Measurements from ENCODE around the gene RHOB. TPM values are rescaled to one million over a fixed set of nuclear protein-coding genes. Genes with fewer than 3 reads are reported as not detected.

Gene RHOB
- total and polyA plus RNA-seq, 2 donors (not counting 1 experiment from before 2014, with no cell fraction given), result 63.0 to 1,037 TPM

DNA sequence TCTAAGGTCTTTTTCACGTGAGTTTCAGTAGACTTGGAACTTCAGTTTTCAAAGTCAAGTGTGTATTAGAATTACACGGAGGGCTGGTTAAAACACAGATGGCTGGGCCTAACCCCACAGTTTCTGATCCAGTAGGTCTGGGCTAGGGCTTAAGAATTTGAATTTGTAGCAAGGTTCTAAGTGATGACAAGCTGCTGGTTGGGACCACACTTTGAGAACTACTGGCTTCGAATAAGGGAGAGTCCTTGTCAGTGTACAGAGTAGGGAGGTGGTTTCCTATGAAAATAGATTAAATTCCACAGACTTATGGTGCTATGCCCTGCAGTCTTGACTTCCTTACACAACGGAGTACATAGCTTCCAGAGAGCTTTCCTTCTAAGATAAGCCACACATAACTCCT lies 4.5 kb downstream of the RHOB start:
- H3K4me2 ChIP-seq (replicated peaks; ENCODE audit: low read depth, low read length, poor library complexity, severe bottlenecking), result no peak overlapping the region
- no peak overlapping the region for H3K27ac Mint-ChIP-seq
- DNase-seq (no peak), ATAC-seq (ENCODE audit: low read depth) (no peak)
- ChIA-PET CTCF (interaction anchor here (1.9 to 2.7 kb wide), 2 partner anchors 184 to 192 kb away, joined by 5 to 6 read pairs; no protein-coding TSS in a partner anchor), POLR2A (no interaction called here)
- peaks cover 0 to 8% (median 0%) of the 10 kb centered on the region in 3 donors for H3K9me3 ChIP-seq (ENCODE audit: control extremely low read depth in 1 of 3, control insufficient read depth in 2 of 3, insufficient read depth in 1 of 3, low read length in 2 of 3)
- H3K9ac ChIP-seq (ENCODE audit: low read length), result no peak overlapping the region
- H4K20me1 ChIP-seq (ENCODE audit: control insufficient read depth, insufficient read depth, low read length, poor library complexity, severe bottlenecking), result peaks cover 22% of the 10 kb centered on the region
- no peak overlapping the region for H2AFZ ChIP-seq (ENCODE audit: insufficient read depth, low read depth, low read length, poor library complexity, severe bottlenecking)
- intact Hi-C loops (cut with micrococcal nuclease), result no loop called here
- peaks cover 12 to 17% of the 10 kb centered on the region in 2 donors for H3K4me1 ChIP-seq (ENCODE audit: control insufficient read depth in 2 of 2, insufficient read depth in 2 of 2, low read length in 2 of 2)
- H3K36me3 ChIP-seq (replicated peaks in 1 of 2; ENCODE audit: control extremely low read depth in 1 of 2, control insufficient read depth in 1 of 2, extremely low read depth in 1 of 2, insufficient read depth in 2 of 2, low read length in 1 of 2), result no peaks in the 10 kb centered on the region
- no peaks in the 10 kb centered on the region for H3K9me3 Mint-ChIP-seq (ENCODE audit: insufficient read depth)
- no peak overlapping the region for H3K4me3 ChIP-seq (ENCODE audit: control extremely low read depth in 1 of 5, extremely low read depth in 1 of 5, insufficient read depth in 1 of 5, low read depth in 2 of 5, low read length in 4 of 5)
- H3K27ac ChIP-seq (ENCODE audit: low read length in 2 of 2), result no peak overlapping the region
- WGBS (ENCODE audit: insufficient coverage), result 100% methylated on average over 3 of the region's 4 CpGs
- H3K4me1 Mint-ChIP-seq, result peaks cover 15% of the 10 kb centered on the region
- H3K79me2 ChIP-seq (ENCODE audit: control insufficient read depth, insufficient read depth, low read length), result peaks cover 12% of the 10 kb centered on the region
- TF ChIP-seq, protein P1, sequence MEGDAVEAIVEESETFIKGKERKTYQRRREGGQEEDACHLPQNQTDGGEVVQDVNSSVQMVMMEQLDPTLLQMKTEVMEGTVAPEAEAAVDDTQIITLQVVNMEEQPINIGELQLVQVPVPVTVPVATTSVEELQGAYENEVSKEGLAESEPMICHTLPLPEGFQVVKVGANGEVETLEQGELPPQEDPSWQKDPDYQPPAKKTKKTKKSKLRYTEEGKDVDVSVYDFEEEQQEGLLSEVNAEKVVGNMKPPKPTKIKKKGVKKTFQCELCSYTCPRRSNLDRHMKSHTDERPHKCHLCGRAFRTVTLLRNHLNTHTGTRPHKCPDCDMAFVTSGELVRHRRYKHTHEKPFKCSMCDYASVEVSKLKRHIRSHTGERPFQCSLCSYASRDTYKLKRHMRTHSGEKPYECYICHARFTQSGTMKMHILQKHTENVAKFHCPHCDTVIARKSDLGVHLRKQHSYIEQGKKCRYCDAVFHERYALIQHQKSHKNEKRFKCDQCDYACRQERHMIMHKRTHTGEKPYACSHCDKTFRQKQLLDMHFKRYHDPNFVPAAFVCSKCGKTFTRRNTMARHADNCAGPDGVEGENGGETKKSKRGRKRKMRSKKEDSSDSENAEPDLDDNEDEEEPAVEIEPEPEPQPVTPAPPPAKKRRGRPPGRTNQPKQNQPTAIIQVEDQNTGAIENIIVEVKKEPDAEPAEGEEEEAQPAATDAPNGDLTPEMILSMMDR (IDR thresholded peaks at IDR 0.05), result no peak
- no peak for TF ChIP-seq EZH2 (IDR thresholded peaks at IDR 0.05; ENCODE audit: borderline replicate concordance, insufficient read depth, low read depth, low read length, poor library complexity, severe bottlenecking)
- H3K27me3 ChIP-seq (replicated peaks in 1 of 4; ENCODE audit: control extremely low read depth in 1 of 4, control insufficient read depth in 3 of 4, insufficient read depth in 4 of 4, low read length in 3 of 4), result peaks cover 0 to 18% (median 6%) of the 10 kb centered on the region in 4 experiments
- peaks cover 13% of the 10 kb centered on the region for H3K27me3 Mint-ChIP-seq
- no peak overlapping the region for H3K4me3 Mint-ChIP-seq

DNA sequence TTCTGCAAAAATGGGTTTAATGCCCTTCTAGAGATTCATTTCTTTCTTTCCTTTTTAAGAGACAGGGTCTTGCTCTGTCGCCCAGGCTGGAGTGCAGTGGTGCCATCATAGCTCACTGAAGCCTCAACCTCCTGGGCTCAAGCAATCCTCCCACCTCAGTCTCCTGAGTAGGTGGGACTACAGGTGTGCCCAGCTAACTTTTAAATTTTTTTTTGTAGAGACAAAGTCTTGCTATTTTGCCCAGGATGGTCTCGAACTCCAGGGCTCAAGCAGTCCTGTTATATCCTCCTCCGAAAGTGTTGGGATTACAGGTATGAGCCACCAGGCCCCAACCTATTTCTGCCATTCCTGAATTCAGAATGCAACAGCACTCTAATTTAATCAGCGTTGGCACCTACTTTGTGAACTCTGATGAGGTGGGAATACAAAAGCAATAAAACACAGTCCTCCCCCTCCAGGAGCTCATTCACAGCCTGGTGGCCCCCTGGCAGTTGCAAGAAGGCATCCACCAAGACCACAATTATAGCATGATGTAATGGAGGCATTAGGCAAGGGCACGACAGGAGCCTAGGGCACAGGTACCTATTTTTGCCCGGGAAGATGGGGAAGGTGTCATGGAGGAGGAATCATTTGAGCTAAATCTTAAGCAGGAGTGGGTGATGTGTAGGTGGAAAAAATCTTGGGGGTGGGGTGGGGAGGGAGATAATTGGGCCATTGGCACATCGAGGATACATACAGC lies 5.1 kb downstream of the RHOB start:
- DNase-seq (no peak), ATAC-seq (ENCODE audit: low read depth) (no peak)
- POLR2A ChIA-PET, result interaction anchor here (0.6 kb wide), 1 partner anchor 12 kb away, joined by 4 read pairs; no protein-coding TSS in a partner anchor
- H3K9ac ChIP-seq (ENCODE audit: low read length), result no peak overlapping the region
- no peak overlapping the region for H3K4me3 Mint-ChIP-seq
- peaks cover 13% of the 10 kb centered on the region for H3K27me3 Mint-ChIP-seq
- H3K4me1 Mint-ChIP-seq, result peaks cover 15% of the 10 kb centered on the region
- H3K4me3 ChIP-seq (ENCODE audit: control extremely low read depth in 1 of 5, extremely low read depth in 1 of 5, insufficient read depth in 1 of 5, low read depth in 2 of 5, low read length in 4 of 5), result no peak overlapping the region
- H3K27ac Mint-ChIP-seq, result no peak overlapping the region
- no peak overlapping the region for H3K4me2 ChIP-seq (replicated peaks; ENCODE audit: low read depth, low read length, poor library complexity, severe bottlenecking)
- peaks cover 0 to 8% (median 0%) of the 10 kb centered on the region in 3 donors for H3K9me3 ChIP-seq (ENCODE audit: control extremely low read depth in 1 of 3, control insufficient read depth in 2 of 3, insufficient read depth in 1 of 3, low read length in 2 of 3)
- no peaks in the 10 kb centered on the region for H3K36me3 ChIP-seq (replicated peaks in 1 of 2; ENCODE audit: control extremely low read depth in 1 of 2, control insufficient read depth in 1 of 2, extremely low read depth in 1 of 2, insufficient read depth in 2 of 2, low read length in 1 of 2)
- H3K4me1 ChIP-seq (ENCODE audit: control insufficient read depth in 2 of 2, insufficient read depth in 2 of 2, low read length in 2 of 2), result peaks cover 11 to 14% of the 10 kb centered on the region in 2 donors
- no peaks in the 10 kb centered on the region for H3K9me3 Mint-ChIP-seq (ENCODE audit: insufficient read depth)
- H3K27ac ChIP-seq (ENCODE audit: low read length in 2 of 2), result no peak overlapping the region
- H2AFZ ChIP-seq (ENCODE audit: insufficient read depth, low read depth, low read length, poor library complexity, severe bottlenecking), result no peak overlapping the region
- peaks cover 0 to 18% (median 6%) of the 10 kb centered on the region in 4 experiments for H3K27me3 ChIP-seq (replicated peaks in 1 of 4; ENCODE audit: control extremely low read depth in 1 of 4, control insufficient read depth in 3 of 4, insufficient read depth in 4 of 4, low read length in 3 of 4)
- intact Hi-C loops (cut with micrococcal nuclease), result no loop called here
- 85% methylated on average over 2 of the region's 7 CpGs for WGBS (ENCODE audit: insufficient coverage)
- TF ChIP-seq, protein P1 (IDR thresholded peaks at IDR 0.05), result no peak
- no peak for TF ChIP-seq EZH2 (IDR thresholded peaks at IDR 0.05; ENCODE audit: borderline replicate concordance, insufficient read depth, low read depth, low read length, poor library complexity, severe bottlenecking)
- CTCF ChIA-PET, result interaction anchor here (1.4 to 2.7 kb wide), 3 partner anchors 190 to 199 kb away, joined by 4 to 7 read pairs (median 5); partner anchors contain the start of gene HS1BP3
- peaks cover 12% of the 10 kb centered on the region for H3K79me2 ChIP-seq (ENCODE audit: control insufficient read depth, insufficient read depth, low read length)
- H4K20me1 ChIP-seq (ENCODE audit: control insufficient read depth, insufficient read depth, low read length, poor library complexity, severe bottlenecking), result peaks cover 22% of the 10 kb centered on the region
